Measurements from ENCODE around the gene GNG5.
"Not testable (repeated sequence)": the region's sequence is repeated elsewhere in the genome, so short reads cannot be mapped to it uniquely, and the experiment has no call there.

GNG5 gene

DNA sequence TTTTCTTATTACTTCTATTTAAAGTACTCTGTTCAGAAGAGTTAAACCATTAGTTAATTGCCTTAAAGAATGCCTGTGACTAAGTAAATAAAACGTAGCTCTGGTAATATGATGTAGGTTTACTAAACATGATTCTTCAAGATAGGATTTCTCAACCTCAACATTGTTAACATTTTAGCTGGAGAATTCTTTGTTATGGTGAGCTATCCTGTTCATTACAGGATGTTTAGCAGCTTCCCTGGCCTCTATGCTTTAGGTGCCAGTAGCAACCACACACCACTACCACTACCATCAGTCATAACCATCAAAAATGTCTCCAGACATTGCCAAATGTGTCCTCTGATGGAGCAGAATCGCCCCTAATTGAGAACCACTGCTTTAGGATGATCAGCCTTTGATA lies 16.6 kb downstream of the GNG5 start:
- no peak for DNase-seq (ENCODE audit: low read depth, low spot score)

DNA sequence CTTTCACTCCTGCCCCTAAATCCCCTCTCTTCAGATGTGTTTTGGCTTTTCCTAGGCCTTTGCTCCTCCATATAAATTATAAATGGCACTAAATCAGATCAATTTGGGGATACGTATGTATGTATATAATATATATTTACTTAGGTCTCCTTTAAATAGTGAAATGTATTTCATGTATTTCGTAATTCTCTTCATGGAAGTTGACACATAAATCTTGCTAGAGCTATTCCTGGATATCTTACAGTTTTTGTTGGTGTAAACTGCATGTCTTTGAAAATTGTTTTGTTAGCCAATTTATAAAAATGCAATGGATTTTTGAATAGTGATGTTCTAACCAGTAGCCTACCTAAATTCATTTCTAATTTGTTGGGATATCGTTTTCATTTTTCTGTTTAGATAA lies 18.3 kb downstream of the GNG5 start:
- no peak for DNase-seq (ENCODE audit: low read depth, low spot score)

DNA sequence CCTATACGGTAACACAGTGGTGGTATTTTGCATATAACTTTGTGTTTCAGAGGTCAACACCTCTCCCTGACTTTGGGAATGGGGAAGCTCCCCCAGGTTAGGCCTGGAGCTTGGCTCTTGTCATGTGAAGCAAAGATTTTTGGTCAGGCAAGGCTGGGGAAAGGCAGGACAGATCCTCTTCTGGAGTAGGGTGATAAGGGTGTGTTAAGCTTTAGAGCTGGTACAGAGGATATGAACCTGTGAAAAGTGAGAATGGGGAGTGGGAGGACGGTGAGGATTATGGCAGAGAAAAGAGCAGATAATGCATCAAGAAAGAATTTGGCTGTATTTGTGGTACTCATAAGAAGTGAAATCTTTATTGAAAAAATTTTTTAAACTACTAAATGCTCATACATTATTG lies 25.1 kb downstream of the GNG5 start:
- no peak for DNase-seq (ENCODE audit: low read depth, low spot score)

DNA sequence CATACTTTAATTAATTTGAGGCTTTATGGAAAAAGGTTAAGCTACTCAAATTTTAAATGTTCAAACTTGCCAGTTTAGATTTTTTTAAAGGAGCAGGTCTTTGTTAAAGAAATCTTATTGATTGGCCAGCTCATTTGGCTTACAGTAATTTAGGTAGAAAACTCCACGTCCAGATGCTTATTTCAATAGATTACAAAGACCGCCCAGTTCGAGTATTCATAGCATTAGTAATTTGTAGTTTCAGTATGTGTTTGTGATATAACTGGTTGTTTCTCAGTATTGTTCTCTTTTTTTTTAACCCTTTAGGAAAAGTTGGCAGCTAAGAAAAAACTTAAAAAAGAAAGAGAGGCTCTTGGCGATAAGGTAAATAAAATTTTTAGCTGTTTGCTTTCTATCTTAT lies 25.7 kb downstream of the GNG5 start:
- DNase-seq (ENCODE audit: low read depth, low spot score): no peak

DNA sequence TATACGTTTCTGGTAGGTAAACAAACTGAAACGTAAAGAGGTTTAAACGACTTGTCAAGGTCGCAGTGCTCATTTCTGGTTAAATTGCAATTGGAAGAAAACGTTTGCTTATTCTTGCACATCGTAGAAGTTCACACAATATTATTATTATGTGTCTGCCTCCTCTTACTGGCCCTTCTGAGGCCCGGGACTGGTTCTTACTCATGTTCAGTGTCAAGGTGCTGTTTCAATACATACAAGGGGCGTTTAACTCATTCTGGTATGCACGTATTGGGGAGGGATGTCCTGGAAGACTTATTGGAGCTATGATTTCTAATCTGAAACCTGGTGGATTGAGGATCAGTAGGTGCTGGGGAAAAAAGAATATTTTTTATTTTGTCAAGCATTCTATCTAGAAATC lies 26.4 kb downstream of the GNG5 start:
- DNase-seq (ENCODE audit: low read depth, low spot score): no peak

DNA sequence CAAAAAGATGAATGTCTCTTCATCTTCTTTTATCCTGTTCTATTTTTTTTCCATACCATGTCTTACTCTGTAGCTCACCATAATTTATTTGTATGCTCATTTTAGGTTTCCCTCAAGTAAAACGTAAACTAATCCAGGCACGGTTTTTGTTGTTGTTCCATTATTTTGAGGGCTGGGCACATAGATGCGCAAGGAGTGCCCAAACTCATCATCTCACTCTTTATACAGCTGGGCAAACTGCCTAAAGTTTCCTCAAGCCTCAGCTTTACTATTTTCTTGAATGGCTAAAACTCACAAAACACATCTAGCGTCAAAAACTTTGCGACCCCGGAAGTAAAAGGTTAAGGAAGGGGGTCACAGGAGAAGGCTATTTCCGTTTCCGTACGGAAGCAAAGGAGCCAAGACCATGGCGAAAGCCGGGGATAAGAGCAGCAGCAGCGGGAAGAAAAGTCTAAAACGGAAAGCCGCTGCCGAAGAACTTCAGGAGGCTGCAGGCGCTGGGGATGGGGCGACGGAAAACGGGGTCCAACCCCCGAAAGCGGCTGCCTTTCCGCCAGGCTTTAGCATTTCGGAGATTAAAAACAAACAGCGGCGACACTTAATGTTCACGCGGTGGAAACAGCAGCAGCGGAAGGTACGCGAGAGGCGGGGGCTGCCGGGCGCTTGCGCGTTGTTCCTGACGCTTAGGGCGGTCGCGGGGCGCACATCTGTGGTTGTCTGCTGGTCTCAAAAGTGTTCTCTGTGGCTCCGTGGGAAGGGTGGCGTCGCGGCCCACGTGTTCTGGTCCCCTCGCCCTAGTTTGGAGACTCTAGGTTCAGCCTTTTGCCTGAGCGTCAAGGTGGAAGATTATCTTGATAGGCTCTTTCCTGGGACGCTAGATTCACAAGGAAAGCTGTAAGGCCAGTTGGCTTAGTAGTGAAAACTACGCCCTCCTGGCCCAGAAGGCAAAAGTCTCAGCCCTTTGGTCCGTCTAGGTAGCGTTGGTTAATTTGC lies 27.2 kb downstream of the GNG5 start, which contains the start of gene RPF1:
RPF1 (plus strand) TSS at position 391 of the 993 bp plus-strand sequence; CDS start at position 407, 16 bp downstream.
- DNase-seq (ENCODE audit: low read depth, low spot score): peak; percentile 40

DNA sequence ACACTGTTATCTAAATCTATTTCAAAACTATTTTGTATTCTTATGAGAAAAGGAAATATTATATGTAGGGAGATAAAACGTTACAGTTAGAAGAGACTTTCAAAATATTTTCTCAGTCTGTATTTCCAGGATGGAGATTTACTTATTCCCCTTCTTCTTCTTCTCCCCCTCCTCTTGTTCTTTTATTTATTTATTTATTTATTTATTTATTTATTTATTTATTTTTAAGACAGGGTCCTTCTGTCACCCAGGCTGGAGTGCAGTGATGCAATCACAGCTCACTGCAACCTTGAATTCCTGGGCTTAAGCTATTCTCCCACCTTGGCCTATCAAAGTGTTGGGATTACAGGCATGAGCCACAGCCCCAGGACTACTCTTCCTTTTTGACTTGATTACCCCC lies 30.2 kb downstream of the GNG5 start:
- no peak for DNase-seq (ENCODE audit: low read depth, low spot score)

DNA sequence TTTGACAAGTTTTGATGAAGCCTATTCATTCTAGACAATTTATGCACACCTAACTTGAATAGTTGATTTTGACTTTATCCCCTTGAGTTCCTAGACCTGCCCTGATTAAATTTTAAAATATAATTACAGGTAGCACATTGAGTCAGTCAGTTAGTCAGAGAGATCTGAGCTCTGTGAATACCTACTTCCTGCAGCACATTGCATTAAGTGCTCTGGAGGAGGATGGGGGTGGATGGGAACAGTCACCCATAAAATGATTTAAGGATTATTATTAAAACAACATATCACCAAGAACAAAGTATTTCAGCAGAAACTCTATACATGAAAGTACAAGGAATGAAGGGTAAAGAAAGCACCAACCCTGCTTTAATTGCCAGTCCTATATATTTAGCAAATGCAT lies 39.1 kb downstream of the GNG5 start:
- no peak for DNase-seq (ENCODE audit: low read depth, low spot score)

DNA sequence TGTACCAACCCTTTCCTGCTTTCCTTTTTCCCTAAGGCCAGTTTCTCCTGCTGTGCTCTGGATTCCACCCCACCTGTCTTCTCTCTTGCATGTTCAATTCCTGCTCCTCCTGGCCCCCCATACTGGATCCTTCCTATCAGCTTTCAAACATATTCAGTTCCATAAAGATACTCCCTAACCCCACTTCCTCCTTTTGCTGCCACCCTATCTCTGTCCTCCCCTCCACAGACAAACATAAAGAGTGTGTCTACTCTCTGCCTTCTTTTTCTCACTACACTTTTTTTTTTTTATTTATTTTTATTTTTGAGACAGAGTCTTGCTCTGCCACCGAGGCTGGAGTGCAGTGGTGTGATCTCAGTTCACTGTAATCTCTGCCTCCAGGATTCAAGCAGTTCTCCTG lies 44.3 kb downstream of the GNG5 start:
- DNase-seq (ENCODE audit: low read depth, low spot score): no peak

DNA sequence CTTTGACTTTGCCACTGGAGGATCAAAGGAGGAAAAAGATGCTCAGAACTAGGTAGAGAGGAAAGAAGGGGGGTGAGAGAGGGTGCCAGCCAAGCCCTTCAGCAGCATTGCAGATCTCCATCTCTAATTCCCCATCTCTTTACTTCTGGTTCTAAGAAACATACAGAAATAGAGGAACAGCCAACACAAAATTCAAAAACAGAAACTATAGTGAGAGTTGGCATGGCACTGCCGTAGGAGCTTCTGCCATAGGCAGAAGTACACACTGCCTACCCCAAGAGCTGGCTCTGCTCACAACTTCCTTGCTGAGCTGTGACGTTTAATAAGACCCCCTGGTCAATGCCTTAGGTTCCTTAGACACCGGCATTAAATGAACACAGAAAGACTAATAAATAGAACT lies 53.9 kb downstream of the GNG5 start:
- no peak for DNase-seq (ENCODE audit: low read depth, low spot score)

DNA sequence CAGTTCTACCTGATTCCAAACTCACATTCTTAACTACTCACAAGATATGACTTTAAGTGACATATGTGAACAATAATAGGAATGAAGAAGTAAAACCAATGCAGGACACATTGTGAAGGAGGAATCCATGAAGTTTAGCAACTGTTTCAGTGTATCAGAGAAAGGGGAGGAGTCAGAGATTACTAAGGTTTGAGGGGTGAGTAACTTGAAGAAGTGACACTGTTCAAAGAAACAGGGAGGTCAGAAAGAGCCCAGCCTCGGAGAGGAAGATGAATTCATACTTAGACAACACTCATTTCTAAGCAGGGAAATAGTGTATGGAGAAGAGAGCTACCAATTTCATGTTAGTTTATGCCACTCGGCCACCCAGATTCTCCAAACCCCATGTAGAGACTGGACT lies 55.5 kb downstream of the GNG5 start:
- DNase-seq (ENCODE audit: low read depth, low spot score): no peak

DNA sequence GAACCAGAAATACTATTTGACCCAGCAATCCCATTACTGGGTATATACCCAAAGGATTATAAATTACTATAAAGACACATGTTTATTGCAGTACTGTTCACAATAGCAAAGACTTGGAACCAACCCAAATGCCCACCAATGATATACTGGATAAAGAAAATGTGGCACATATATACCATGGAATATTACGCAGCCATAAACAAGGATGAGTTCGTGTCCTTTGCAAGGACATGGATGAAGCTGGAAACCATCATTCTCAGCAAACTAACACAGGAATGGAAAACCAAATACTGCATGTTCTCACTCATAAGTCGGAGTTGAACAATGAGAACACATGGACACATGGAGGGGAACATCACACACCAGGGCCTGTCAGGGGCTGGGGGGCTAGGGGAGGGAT lies 57.7 kb downstream of the GNG5 start:
- DNase-seq (ENCODE audit: low read depth, low spot score): not testable (repeated sequence)
